ENCODE results near the gene KIF17. TPM values are rescaled to one million over a fixed set of nuclear protein-coding genes. Genes with fewer than 3 reads are reported as not detected.

The KIF17 gene
- total RNA-seq, 4 donors from 2014 or later, result 2.0 to 12.4 (median 4.1) TPM

GRCh38 chr1:20660847-20661206 is 57.0 kb downstream of the KIF17 start:
- TF ChIP-seq CTCF (IDR thresholded peaks at IDR 0.05; ENCODE audit: low read depth), result no peak

GRCh38 chr1:20660363-20660762 is 57.4 kb downstream of the KIF17 start:
- TF ChIP-seq CTCF (IDR thresholded peaks at IDR 0.05; ENCODE audit: low read depth), result no peak

GRCh38 chr1:20658166-20658915 is 59.5 kb downstream of the KIF17 start:
- TF ChIP-seq CTCF (IDR thresholded peaks at IDR 0.05; ENCODE audit: low read depth), result no peak

GRCh38 chr1:20657024-20657423 is 60.8 kb downstream of the KIF17 start:
- TF ChIP-seq CTCF (IDR thresholded peaks at IDR 0.05; ENCODE audit: low read depth), result no peak

DNA sequence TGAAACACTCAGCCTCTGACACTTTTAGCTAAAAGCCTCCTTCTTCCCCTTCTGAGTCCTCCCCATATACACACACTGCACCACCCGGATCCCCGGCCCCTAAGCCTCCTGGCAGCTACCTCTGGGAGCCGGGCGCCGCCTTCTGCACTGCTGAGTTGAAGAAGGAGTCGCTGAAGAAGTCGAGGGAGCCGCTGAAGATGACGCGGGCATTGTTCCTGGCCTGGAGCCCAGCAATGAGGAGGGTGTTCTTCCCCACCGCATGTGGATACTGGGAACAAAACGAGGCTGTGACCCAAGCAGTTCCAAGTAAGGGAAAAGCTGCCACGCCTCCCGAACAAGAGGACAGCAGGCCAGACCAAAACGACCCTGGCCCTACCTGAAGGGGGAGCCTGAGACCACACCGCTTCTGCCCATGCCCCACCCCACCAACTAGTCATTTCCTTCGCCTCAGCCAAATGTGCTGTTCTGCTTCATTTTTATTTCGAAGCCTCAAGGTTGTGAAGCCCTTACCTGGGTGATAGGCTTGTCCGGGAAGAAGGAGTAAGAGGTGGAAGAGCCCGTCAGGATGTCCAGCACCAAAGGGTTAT is 63.6 kb downstream of the KIF17 start:
- TF ChIP-seq CTCF (IDR thresholded peaks at IDR 0.05; ENCODE audit: low read depth), result no peak

GRCh38 chr1:20652300-20652699 is 65.5 kb downstream of the KIF17 start:
- TF ChIP-seq CTCF (IDR thresholded peaks at IDR 0.05; ENCODE audit: low read depth), result no peak

GRCh38 chr1:20648946-20649345 is 68.9 kb downstream of the KIF17 start:
- TF ChIP-seq CTCF (IDR thresholded peaks at IDR 0.05; ENCODE audit: low read depth), result no peak
